NCI-H82 treated with DMSO at 0.1 percent for 48 hours (cell line): ENCODE measurements around the gene SARDH.
"Not testable (repeated sequence)": the region's sequence is repeated elsewhere in the genome, so short reads cannot be mapped to it uniquely, and the experiment has no call there.

Source experiments
- DNase-seq: peaks from one replicate; lab custom pipeline; 2025; ENCODE audit not compliant: unreplicated experiment; lab: John Stamatoyannopoulos, UW

Gene SARDH

GRCh38 chr9:133775951-133776905, 38.1 kb upstream of the SARDH start:
- no peak for DNase-seq

- DNase-seq, result no peak
Measured at GRCh38 chr9:133775291-133775690, 37.1 kb upstream of the SARDH start.

GRCh38 chr9:133774799-133775198, 36.6 kb upstream of the SARDH start:
- no peak for DNase-seq

DNA sequence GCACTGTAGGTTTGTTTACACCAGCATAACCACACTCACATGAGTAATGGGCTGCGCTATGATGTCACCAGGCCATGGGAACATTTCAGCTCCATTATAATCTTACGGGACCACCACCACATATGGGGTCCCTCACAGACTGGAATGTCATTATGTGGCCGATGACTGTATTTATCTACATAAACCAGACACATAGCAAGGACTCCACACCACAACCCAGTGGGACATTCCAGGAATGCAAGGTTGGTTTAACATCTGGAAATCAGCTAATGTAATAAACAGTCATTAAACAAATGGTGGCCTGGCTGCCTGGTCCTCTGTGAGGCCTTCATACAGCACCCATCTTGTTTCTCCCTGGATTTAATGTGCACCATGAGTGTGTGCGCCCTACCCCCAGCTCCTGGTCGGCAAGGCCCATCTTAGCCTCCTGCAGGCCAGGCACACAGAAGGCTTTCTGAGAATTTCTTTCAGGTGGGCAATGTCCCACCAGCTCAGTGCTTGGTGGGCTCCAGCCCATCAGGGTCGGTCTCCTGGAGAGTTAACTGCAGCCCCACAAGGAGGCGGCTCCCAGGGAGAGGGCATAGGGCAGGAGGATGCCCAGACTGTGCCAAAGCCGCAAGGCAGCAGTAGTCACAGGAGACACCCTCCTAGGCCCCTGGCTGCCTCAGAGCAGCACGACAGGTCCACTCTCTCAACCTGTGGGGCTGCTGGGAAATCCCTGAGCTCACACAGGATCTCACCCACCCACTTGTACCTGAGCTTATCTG, 35.9 kb upstream of the SARDH start:
- no peak for DNase-seq

DNA sequence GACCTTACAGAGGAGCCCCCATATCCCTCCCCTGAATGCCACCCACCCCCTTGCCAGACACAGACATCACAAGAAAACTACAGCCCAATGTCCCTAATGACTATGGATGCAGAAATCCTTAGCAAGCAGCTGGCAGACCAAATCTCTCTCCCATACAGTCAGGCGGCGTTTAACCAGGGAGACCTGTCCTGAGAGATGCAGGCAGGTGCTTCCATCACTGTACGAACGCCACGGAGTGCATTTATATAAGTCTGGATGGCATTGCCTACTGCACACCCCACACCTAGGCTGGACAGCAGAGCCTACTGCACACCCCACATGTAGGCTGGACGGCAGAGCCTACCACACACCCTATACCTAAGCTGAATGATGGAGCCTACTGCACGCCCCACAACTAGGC, 34.4 kb upstream of the SARDH start:
- no peak for DNase-seq

GRCh38 chr9:133771486-133772482, 33.6 kb upstream of the SARDH start:
- no peak for DNase-seq

DNA sequence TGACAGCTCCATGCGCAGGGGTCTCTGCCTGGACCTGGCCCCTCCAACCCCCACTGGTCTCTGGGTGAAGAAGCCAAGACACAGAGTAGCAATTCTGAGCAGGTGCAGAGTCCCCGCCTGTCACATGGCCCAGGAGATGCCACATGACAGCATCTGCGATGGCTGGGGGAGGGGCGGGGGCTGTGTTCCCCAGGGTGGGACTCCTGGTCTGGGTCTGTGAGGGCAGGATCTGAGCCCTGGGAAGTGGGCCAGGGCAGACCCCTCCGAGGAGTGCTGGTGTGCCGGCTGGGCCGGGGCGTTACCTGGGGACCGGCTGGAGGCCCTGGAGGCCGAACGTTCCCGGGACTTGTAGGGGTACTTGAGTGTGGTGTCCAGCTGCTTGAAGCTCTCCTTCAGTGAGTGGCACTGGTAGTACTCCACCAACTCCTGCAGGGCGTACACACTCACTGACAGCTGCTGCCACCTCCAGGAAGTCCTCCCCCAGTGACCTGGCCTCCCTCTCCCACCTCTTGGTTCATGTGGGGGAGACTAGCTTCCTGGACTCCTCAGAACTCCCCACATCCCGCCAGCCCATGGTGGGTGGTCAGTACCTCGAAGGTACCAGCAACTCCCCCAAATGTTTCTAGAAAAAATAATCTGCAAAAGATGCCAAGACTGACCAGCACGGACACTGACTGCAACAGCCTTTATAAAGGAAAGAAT, 32.1 kb upstream of the SARDH start:
- DNase-seq, result no peak

GRCh38 chr9:133769511-133770075, 31.4 kb upstream of the SARDH start:
- no peak for DNase-seq

DNA sequence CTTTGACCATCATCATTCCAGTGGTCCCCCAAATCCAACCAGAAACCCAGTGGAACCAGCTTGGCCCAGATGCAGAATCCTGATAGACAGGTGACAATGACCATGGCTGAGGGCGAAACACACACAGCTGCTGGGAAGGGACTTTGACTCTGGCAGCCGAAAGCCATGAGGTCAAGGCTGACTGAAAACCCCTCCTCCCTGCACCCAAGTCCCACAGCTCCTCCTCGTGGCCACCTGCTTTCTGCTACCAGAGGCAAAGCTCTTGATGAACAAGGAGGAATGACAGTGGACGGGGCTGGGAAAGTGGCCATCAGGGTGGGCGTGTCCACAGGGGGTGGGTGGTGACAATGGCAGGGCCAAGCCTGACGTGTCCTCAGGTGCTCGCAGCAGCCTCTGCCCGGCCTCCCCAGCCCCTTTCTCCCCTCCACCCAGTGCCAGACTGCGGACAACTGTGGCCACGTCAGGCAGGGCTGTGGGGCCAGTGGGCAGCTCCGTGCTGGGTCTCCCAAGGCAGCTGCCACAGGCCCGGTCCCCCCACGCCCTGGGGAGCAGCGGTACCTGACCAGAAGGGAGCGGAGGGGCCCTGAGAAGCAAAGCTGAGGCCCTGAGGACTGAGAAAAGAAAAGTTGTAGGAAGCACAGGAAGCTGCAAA, 30.8 kb upstream of the SARDH start:
- DNase-seq, result no peak

GRCh38 chr9:133768371-133768858, 30.3 kb upstream of the SARDH start:
- DNase-seq, result no peak

DNA sequence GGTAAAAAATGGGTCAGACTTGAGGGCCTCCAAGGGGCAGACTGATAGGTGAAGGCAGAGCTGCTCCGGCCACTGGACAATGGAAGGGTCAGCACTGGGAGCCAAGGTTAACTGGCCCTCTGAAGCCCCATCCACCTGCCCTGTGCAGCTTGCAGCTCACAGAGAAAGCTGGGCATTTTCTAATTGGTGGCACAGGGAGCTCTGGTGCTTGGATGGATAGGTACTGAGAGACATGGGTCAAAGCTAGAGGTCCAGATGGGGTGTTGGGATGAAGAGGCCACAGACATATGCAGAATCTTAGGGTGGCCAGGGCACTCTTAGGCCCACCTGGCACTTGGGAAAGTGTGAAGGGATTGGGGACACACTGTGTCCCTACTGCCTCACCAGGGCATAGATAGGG, 29.5 kb upstream of the SARDH start:
- DNase-seq, result no peak

DNA sequence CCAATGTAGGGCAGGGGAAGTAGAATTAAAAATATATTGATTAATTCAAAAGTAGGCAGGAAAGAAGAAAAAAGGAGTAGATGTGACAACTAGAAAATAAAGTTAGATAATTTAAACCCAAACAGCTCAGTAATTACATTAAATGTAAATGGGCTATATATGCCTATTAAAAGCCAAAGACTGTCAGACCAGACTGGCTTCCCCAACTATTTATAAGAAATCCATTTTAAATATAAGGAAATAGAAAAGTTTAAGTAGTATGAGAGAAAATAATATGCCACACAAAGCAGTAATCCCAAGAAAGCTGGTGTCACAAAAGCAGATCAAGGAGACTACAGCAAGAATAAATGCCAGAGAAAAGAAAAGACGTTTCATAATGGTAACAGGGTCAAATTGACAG, 28.9 kb upstream of the SARDH start:
- no peak for DNase-seq

DNA sequence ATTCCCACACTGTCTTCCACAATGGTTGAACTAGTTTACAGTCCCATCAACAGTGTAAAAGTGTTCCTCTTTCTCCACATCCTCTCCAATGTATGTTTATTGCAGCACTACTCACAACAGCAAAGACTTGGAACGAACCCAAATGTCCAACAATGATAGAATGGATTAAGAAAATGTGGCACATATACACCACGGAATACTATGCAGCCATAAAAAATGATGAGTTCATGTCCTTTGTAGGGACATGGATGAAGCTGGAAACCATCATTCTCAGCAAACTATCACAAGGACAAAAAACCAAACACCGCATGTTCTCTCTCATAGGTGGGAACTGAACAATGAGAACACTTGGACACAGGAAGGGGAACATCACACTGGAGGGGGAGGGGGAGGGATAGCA, 28.1 kb upstream of the SARDH start:
- not testable (repeated sequence) for DNase-seq

- no peak for DNase-seq
Measured at GRCh38 chr9:133763272-133764183, 25.4 kb upstream of the SARDH start.

DNA sequence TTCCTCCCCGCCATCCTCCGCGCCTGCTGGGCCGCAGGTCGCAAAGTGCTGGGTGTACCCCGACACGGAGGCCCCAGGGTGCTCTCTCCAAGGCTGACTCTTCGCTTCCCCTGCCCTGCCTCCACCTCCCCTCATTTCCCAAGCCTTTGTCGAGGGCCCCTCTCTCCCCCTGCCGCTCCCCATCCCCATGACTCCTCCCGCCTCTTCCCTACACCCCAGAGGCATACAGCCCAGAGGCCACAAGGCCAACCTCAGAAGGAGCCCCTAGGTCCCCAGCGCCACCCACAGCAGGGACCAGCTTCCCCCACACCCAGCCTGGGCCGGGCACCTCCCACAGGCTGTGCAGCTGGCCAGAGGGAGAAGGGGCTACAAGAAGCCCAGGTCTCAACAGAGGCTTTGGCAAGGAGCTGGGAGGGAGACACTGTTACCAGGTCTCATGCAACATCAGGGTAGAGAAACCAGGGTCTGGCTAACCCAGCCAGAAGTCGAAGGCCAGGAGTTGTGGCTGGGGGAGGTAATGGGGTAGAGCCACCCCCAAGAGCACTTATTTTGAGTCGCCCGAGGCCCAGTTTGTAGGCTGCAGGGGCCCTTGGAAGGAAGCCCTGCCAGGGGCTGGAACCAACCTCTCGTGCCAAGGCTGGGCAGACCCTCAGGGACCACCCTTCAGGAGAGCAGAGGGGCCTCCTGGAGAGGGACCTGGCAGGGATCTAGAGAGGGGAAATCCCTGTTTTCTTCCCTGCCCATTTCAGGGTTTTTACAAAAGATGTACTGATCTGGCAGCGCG, 24.5 kb upstream of the SARDH start:
- no peak for DNase-seq

- DNase-seq, result no peak
Measured at GRCh38 chr9:133761641-133762248, 23.6 kb upstream of the SARDH start.

DNA sequence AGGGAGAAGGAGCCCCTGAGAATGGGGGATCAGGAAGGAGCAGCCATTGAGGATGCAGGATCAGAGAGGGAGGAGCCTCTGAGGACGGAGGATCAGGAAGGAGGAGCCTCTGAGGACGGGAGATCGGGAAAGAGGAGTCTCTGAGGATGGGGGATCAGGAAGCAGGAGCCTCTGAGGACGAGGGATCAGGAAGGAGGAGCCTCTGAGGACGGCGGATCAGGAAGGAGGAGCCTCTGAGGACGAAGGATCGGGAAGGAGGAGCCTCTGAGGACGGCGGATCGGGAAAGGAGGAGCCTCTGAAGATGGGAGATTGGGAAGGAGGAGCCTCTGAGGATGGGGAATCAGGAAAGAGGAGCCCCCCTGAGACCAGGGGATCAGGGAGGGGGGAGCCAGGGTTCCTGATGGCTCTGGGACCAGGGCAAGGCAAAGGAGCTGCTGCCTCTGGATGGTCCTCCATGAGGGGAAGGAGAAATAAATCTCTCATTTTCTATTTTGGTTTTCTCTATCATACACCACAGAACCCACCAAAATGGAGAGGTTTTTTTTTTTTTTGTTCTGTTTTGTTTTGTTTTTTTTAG, 22.6 kb upstream of the SARDH start:
- no peak for DNase-seq
